HG02763 (cell line): ENCODE data around the gene DDX3X.

ENCODE experiments used
- ATAC-seq: cut with Tn5 transposase; IDR thresholded peaks from one replicate; pipeline ENCODE4 v1.9.1; 2021; ENCODE audit warnings: mild to moderate bottlenecking, moderate library complexity; ENCODE audit not compliant: unreplicated experiment

Gene DDX3X

GRCh38 chrX:41327341-41327740 lies 6.6 kb upstream of the DDX3X start:
- ATAC-seq = no peak

GRCh38 chrX:41329101-41329500 lies 4.9 kb upstream of the DDX3X start:
- ATAC-seq = no peak

GRCh38 chrX:41332005-41332404 lies 2.0 kb upstream of the DDX3X start:
- no peak for ATAC-seq

DNA sequence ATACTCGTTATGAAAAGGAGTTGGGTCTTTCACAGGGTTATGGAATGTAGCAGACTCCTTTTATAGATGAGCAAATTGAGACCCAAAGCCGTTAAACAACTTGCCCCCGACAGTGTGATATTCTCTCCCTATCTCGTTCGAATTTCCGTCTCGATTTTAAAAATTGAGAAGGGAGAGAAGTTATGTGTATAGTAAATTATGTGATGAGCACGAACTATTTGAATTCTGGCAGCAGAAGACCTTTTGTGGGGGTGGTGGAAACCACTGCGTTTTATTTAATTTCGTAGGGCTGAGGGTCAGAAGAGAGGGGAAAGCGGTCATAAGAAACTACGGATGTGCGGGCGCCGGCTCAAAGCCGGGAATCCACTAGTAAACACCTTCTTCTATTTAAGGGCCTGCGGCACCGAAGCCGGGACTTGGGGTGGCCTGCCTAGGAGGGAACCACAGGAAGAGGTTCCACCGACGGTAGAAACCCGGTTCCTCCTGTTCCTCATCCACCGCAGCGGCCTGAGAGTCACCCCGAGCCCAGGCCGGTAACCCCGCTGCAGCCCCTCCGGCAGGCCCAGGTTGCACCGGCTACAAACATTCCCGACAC lies 1.5 kb upstream of the DDX3X start:
- peak; percentile 6 for ATAC-seq

GRCh38 chrX:41333003-41333743 lies 789 bp upstream of the DDX3X start:
- ATAC-seq = peak; percentile 41

- ATAC-seq = peak; percentile 22
These were observed 618 bp downstream of the DDX3X start for GRCh38 chrX:41334363-41335197.

DNA sequence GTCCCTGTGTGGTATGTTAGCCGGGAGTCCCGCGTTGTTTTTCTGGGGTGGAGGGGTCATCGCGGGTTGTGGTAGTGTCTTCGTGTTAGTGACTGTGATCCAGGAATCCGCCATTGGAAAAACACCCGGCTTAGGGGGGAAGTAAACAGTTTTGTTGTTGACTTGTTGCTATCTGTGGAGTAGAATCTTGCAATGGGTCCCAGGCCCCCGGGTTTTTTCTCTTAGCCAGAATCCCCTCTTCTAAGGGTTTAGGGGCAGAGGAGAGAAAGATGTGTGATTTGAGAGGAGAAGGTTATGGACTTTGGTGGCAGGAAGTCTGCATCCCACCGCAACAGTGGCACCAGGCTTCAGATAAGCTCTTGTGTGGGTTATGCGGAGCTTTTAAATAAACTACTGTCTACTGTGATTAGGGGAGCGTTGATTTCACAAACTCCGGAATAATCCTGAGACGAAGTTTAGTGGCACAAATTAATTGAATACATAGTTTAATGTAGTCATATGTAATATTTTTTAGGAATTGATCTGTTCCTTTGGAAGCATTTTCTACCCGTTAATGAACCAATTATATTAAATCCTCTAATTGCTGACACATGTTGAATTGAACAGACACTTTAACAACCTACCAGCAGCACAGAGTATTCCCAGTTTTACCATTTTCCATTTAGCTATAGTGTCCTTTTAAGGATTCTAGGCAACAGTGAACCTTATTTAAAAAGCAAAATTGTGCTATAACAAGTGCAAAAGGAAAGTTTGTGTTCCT lies 1.4 kb downstream of the DDX3X start:
- no peak for ATAC-seq

GRCh38 chrX:41335958-41336331 lies 2.0 kb downstream of the DDX3X start:
- ATAC-seq = no peak

- ATAC-seq = no peak
These were observed 2.5 kb downstream of the DDX3X start for GRCh38 chrX:41336447-41336846.

DNA sequence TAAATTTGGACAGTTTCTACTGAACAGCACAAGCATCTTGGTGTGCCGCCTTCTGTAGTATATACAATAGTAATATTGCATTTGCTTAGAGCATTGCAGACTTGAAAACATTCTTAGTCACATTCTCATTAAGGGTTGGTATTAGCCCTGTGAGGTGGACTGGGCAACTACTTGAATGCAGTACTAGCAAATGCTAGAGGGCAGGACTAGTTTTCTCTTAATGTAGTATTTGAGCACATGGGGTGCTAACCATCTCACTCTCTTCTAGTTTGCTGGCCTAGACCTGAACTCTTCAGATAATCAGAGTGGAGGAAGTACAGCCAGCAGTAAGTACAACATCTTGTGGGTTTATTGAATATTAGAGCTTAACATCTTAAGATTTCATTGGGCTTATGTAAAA lies 3.2 kb downstream of the DDX3X start:
- no peak for ATAC-seq

GRCh38 chrX:41338436-41338835 lies 4.5 kb downstream of the DDX3X start:
- ATAC-seq = no peak

DNA sequence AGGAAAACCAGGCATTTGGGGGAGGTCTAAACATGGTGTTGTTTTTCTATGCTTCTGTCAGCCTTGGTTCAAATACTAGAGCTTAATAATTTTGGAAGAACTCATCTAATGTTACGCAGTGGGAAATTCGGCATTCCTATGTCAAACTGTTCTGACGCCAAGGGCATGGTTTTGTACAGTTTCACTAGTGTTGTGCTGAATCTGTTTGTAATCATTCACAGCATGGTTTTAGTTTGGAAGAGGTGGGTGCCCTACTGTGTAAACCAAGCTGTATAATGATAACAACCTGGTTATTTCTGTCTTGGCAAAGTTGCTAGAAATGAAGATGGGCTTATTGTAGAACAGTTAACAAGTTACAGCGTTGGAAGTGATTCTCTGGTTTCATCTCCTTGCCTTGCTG lies 5.2 kb downstream of the DDX3X start:
- no peak for ATAC-seq

GRCh38 chrX:41344053-41344452 lies 10.1 kb downstream of the DDX3X start:
- ATAC-seq = no peak

DNA sequence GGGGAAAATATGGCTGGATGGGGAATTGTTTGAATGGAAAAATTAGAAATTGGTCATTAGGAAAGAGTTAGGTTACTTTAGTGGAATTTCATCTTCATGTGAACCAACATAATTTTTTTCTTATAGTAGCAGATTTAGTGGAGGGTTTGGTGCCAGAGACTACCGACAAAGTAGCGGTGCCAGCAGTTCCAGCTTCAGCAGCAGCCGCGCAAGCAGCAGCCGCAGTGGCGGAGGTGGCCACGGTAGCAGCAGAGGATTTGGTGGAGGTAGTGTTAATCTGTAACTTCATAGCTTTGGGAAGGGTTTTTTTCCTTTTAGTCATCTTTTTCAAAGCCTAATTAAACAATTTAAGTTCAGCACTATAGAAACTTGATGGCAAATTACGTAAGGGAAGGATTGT lies 13.2 kb downstream of the DDX3X start:
- no peak for ATAC-seq

DNA sequence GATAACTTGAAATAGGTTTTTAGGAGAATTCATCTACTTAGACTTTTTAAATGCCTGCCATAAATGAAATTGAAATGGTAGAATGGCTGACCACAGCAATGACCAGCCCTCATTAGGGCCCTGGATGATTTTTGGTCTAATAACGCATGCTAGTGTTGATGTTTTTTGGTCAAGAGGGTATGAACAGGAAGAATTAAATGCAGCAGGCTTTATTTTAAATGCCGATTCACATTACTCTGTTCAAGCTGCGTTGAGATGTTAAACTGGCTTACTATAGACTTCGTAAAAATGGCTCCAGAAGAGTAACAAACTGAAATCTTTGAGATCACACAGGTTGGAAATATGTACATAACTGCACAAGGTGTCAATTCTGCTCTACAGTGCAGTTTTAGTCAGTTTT lies 14.6 kb downstream of the DDX3X start:
- no peak for ATAC-seq

- no peak for ATAC-seq
These were observed 16.4 kb downstream of the DDX3X start for GRCh38 chrX:41350150-41350975.

DNA sequence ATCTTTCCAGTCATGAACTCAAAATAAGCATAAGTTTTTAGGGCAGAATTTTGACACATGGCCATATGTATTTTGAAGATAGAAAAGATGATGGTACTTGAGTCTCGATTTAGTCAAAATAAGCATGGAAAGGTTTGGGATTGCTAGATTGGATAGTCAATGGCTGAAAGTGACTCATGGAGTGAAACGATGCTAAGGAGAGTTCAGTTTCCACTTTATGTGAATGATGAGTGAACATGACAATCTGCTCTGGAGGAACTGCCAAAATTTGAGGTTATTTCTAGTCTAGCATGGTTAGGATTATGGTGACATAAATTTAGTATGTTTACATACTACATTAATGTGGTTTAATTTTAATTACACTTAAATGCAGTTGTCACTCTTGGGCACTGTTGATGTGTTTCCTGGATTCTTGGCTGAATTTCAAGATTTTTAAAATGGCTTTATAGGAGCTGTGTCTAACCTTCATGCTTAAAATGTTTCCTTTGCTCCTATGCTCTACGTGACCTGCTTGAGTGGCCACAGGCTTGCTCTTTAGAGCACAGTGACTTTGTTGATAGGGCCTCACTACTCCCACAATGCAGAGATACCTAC lies 17.1 kb downstream of the DDX3X start:
- ATAC-seq = no peak

GRCh38 chrX:41351923-41352322 lies 18.0 kb downstream of the DDX3X start:
- ATAC-seq = no peak

GRCh38 chrX:41352329-41352838 lies 18.4 kb downstream of the DDX3X start:
- no peak for ATAC-seq

DNA sequence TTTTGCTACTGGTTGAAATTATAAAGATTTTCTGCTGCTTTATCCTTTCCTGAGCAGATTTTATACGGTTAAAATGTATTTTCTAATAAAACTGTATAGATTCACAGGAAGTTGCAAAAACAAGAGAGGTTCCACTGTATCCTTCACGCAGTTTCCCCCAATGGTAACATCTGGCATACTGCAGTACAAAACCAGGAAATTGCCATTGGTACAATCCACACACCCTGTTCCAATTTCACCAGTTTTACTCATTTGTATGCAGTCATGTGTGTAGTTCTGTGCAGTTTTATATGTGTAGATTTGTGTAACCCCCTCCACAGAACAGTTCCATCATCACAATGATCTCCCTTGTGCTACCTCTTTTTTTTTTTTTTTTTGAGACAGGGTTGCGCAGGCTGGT lies 20.0 kb downstream of the DDX3X start:
- ATAC-seq = no peak
